Endothelial cell of umbilical vein (primary cell): ENCODE measurements around the gene ARSB. TPM values are rescaled to one million over a fixed set of nuclear protein-coding genes. Genes with fewer than 3 reads are reported as not detected.

ENCODE experiments used
- BruUV-seq: library from RNA; stranded (reverse); fragments of 400-500 nt; replicated peaks from 2 replicates; lab custom pipeline; 2021; lab: Mats Ljungman, UMichigan
- CTCF ChIA-PET: fragments of 300-600, 350-600 bp; sonication (Branson Sonifier 250); formaldehyde crosslinking; loops from one replicate; lab custom pipeline; 2021; ENCODE audit warnings: antibody characterized with exemption, inconsistent platforms; lab: Charles Lee
- POLR2A ChIA-PET: fragments of 300-600, 350-600 bp; sonication (Branson Sonifier 250); formaldehyde crosslinking; loops from one replicate; lab custom pipeline; 2021; ENCODE audit warnings: antibody characterized with exemption, inconsistent platforms; lab: Charles Lee
- DNase-seq: peaks from one replicate; pipeline ENCODE4 v3.0.0-alpha.2; 2011; ENCODE audit warnings: low read depth, low spot score
- FAIRE-seq: peaks from 2 replicates; lab custom pipeline; 2011; peaks lifted over from hg19 to GRCh38; lab: Jason Lieb, UNC
- H2AFZ ChIP-seq: 2 replicates; pipeline ENCODE4 v1.6.0; 2012; ENCODE audit warnings: low read depth, low read length, control low read depth, inconsistent platforms
- H3K27ac ChIP-seq: 2 replicates; pipeline ENCODE4 v1.5.1; 2011; ENCODE audit warnings: low read depth, mild to moderate bottlenecking, control low read depth, low read length, moderate library complexity; ENCODE audit not compliant: insufficient read depth
- H3K27me3 ChIP-seq, 2 experiments: 2 replicates each; pipeline versions ENCODE4 v1.6.0 to v1.6.1; 2011; ENCODE audit warnings: low read length in 2 of 2, mixed read lengths in 1 of 2; ENCODE audit not compliant: control insufficient read depth in 2 of 2, insufficient read depth in 2 of 2
- H3K36me3 ChIP-seq, 2 experiments: 2 replicates in 1 of 2; 3 replicates in 1 of 2; pipeline ENCODE4 v1.5.1; 2011; ENCODE audit warnings: low read length in 2 of 2, mild to moderate bottlenecking in 1 of 2, moderate library complexity in 1 of 2; ENCODE audit not compliant: control insufficient read depth in 2 of 2, insufficient read depth in 2 of 2; ENCODE audit errors: extremely low read depth in 1 of 2
- H3K4me1 ChIP-seq: 3 replicates; pipeline ENCODE4 v1.5.1; 2011; ENCODE audit warnings: mild to moderate bottlenecking, low read length; ENCODE audit not compliant: control insufficient read depth, insufficient read depth; ENCODE audit errors: extremely low read depth
- H3K4me2 ChIP-seq: 2 replicates; pipeline ENCODE4 v1.6.1; 2011; ENCODE audit warnings: low read length, control low read depth, mixed read lengths; ENCODE audit not compliant: insufficient read depth
- H3K4me3 ChIP-seq, 3 experiments: fragments of 200-600 bp in 1 of 3; sonication (generic), shearing (Covaris generic) in 1 of 3; replicated peaks in 1 of 3; 2 replicates each; pipeline ENCODE4 v1.5.1; 2011 to 2016; ENCODE audit warnings: control low read depth in 3 of 3, low read length in 3 of 3, mild to moderate bottlenecking in 2 of 3, inconsistent platforms in 1 of 3, low read depth in 1 of 3, moderate library complexity in 1 of 3; ENCODE audit not compliant: insufficient read depth in 1 of 3
- H3K79me2 ChIP-seq: 2 replicates; pipeline ENCODE4 v1.6.0; 2012; ENCODE audit warnings: low read length, inconsistent platforms; ENCODE audit not compliant: control insufficient read depth, insufficient read depth
- H3K9ac ChIP-seq: replicated peaks from 2 replicates; pipeline ENCODE3; 2011; ENCODE audit warnings: low read length, control low read depth; ENCODE audit not compliant: insufficient read depth; ENCODE audit errors: extremely low read depth
- H3K9me1 ChIP-seq: replicated peaks from 3 replicates; pipeline ENCODE4 v1.6.0; 2011; ENCODE audit warnings: mild to moderate bottlenecking, low read length; ENCODE audit not compliant: control insufficient read depth, insufficient read depth; ENCODE audit errors: extremely low read depth
- H3K9me3 ChIP-seq: replicated peaks from 2 replicates; pipeline ENCODE4 v1.5.1; 2012; ENCODE audit warnings: low read length, inconsistent platforms; ENCODE audit not compliant: control insufficient read depth, insufficient read depth
- H4K20me1 ChIP-seq: replicated peaks from 2 replicates; pipeline ENCODE3; 2011; ENCODE audit warnings: mild to moderate bottlenecking, low read length; ENCODE audit not compliant: control insufficient read depth, insufficient read depth; ENCODE audit errors: extremely low read depth
- CTCF ChIP-seq, 2 donors: IDR thresholded peaks; 1 replicate in 1 of 2; 2 replicates in 1 of 2; pipeline ENCODE4 v1.5.1; 2011; ENCODE audit warnings: low read length in 2 of 2, mild to moderate bottlenecking in 2 of 2, moderate library complexity in 2 of 2, control low read depth in 1 of 2, inconsistent platforms in 1 of 2, low read depth in 1 of 2; ENCODE audit not compliant: insufficient read depth in 1 of 2; ENCODE audit errors: extremely low read depth in 1 of 2
- EZH2 ChIP-seq: IDR thresholded peaks from 2 replicates; pipeline ENCODE4 v1.6.1; 2012; ENCODE audit warnings: borderline replicate concordance, low read depth, mild to moderate bottlenecking, moderate library complexity, low read length, inconsistent platforms; ENCODE audit not compliant: severe bottlenecking
- FOS ChIP-seq: IDR thresholded peaks from 2 replicates; pipeline ENCODE4 v1.6.1; 2011; ENCODE audit warnings: mild to moderate bottlenecking, low read length, moderate library complexity, borderline replicate concordance; ENCODE audit not compliant: insufficient read depth
- GATA2 ChIP-seq: IDR thresholded peaks from 2 replicates; pipeline ENCODE4 v1.7.0; 2011; ENCODE audit warnings: low read depth, mild to moderate bottlenecking, moderate library complexity, mixed read lengths, low read length; ENCODE audit not compliant: insufficient read length, insufficient read depth
- JUN ChIP-seq: IDR thresholded peaks from 2 replicates; pipeline ENCODE4 v1.6.1; 2011; ENCODE audit warnings: borderline replicate concordance, low read depth; ENCODE audit not compliant: insufficient read length, insufficient read depth
- MAX ChIP-seq: IDR thresholded peaks from 2 replicates; pipeline ENCODE4 v1.6.1; 2011; ENCODE audit not compliant: insufficient read depth, insufficient read length
- MYC ChIP-seq: IDR thresholded peaks from one replicate; pipeline ENCODE4 v1.6.1; 2011; ENCODE audit warnings: mild to moderate bottlenecking, low read depth, low read length
- POLR2A ChIP-seq: IDR thresholded peaks from 2 replicates; pipeline ENCODE4 v1.6.1; 2012; ENCODE audit warnings: low read depth, mild to moderate bottlenecking, control low read depth, low read length
- POLR2AphosphoS5 ChIP-seq: IDR thresholded peaks from 2 replicates; pipeline ENCODE4 v1.6.1; 2012; ENCODE audit warnings: low read depth, mild to moderate bottlenecking, control low read depth, low read length, moderate library complexity; ENCODE audit not compliant: insufficient read depth
- dilution Hi-C: fragments of 300-500 bp; cut with MboI; formaldehyde crosslinking; loops from one replicate; pipeline ENCODE4 v1.15.0; 2019; ENCODE audit warnings: low sequenced_read_pairs; ENCODE audit not compliant: extremely low pct_ligation_motif_present
- intact Hi-C: fragments of 100-400 bp; cut with micrococcal nuclease; formaldehyde crosslinking; loops from one replicate; pipeline ENCODE4 v1.10.0; 2022
- polyA plus RNA-seq, 4 experiments: library from polyadenylated mRNA; depleted of rRNA in 3 of 4; stranded (reverse) in 3 of 4; unstranded in 1 of 4; fragments of >200 nt; gene quantifications; 2 replicates each; pipeline versions ENCODE4 v1.2.1 to v1.2.3, GENCODE V29; 2011 to 2012; ENCODE audit warnings: missing spikeins in 1 of 4
- total RNA-seq: library from RNA; stranded (reverse); gene quantifications from 2 replicates; pipeline ENCODE4 v1.2.3, GENCODE V29; 2021

Gene ARSB
- total and polyA plus RNA-seq, 2 donors (not counting 3 experiments of a cell fraction or from before 2014, with no cell fraction given): 17.2 to 25.8 TPM

- peaks cover 0 to 2% of the 10 kb centered on the region in 2 experiments for H3K27me3 ChIP-seq
- H4K20me1 ChIP-seq: no peaks in the 10 kb centered on the region
- ChIA-PET CTCF (no interaction called here), POLR2A (no interaction called here)
- FAIRE-seq: no peak
- H3K4me1 ChIP-seq: no peaks in the 10 kb centered on the region
- TF ChIP-seq POLR2AphosphoS5: no peak
- TF ChIP-seq MAX: no peak
- TF ChIP-seq JUN: no peak
- dilution Hi-C loops: no loop called here
- no peak overlapping the region for H3K27ac ChIP-seq
- H3K9me3 ChIP-seq: no peaks in the 10 kb centered on the region
- no peak overlapping the region for H3K9ac ChIP-seq
- H3K4me3 ChIP-seq: no peak overlapping the region
- no peaks in the 10 kb centered on the region for H3K79me2 ChIP-seq
- no peaks in the 10 kb centered on the region for H3K9me1 ChIP-seq
- no peak for DNase-seq
- BruUV-seq: no TSS peak
- no peaks in the 10 kb centered on the region for H3K36me3 ChIP-seq
- no peak overlapping the region for H3K4me2 ChIP-seq
- intact Hi-C loops: no loop called here
- no peak overlapping the region for H2AFZ ChIP-seq
These were observed 247.0 kb downstream of the ARSB start for GRCh38 chr5:78738104-78738503.

GRCh38 chr5:78735834-78736463, 249.2 kb downstream of the ARSB start:
- no peak overlapping the region for H3K27ac ChIP-seq
- no peak for FAIRE-seq
- no peak overlapping the region for H2AFZ ChIP-seq
- H3K9me3 ChIP-seq: no peaks in the 10 kb centered on the region
- TF ChIP-seq JUN (no peak), POLR2A (no peak), GATA2 (no peak), MYC (no peak), MAX (no peak), FOS (no peak), POLR2AphosphoS5 (no peak), CTCF (IDR thresholded peaks at IDR 0.05; ENCODE audit: extremely low read depth in 1 of 2, insufficient read depth in 1 of 2, low read depth in 1 of 2, low read length in 2 of 2) (no peak), EZH2 (no peak)
- dilution Hi-C loops (no loop called here), intact Hi-C loops (no loop called here)
- no peaks in the 10 kb centered on the region for H3K4me1 ChIP-seq
- ChIA-PET POLR2A (no interaction called here), CTCF (no interaction called here)
- H3K27me3 ChIP-seq: no peaks in the 10 kb centered on the region
- H3K4me3 ChIP-seq: no peak overlapping the region
- DNase-seq: no peak
- H4K20me1 ChIP-seq: no peaks in the 10 kb centered on the region
- no peak overlapping the region for H3K9ac ChIP-seq
- H3K36me3 ChIP-seq: no peaks in the 10 kb centered on the region
- H3K79me2 ChIP-seq: no peaks in the 10 kb centered on the region
- no peaks in the 10 kb centered on the region for H3K9me1 ChIP-seq
- H3K4me2 ChIP-seq: no peak overlapping the region
- BruUV-seq: no TSS peak
